Activated CD8-positive, alpha-beta T cell treated with anti-CD3 and anti-CD28 coated beads, Interleukin-2, amount 10 ng/mL, durations not matched to agents 7 days and 5 days (primary cell): ENCODE data around the gene HOXB7. TPM values are rescaled to one million over a fixed set of nuclear protein-coding genes. Genes with fewer than 3 reads are reported as not detected.
A peak's percentile ranks its signal among the peaks of the same experiment; 100 is the strongest.

Source experiments
- ATAC-seq: fragments of 150-1000 bp; cut with Tn5 transposase; one replicate; pipeline ENCODE4 v1.10.0; 2021; ENCODE audit warnings: moderate library complexity
- CTCF ChIA-PET: fragments of 350-600 bp; sonication (Branson Sonifier 250); formaldehyde crosslinking; loops from one replicate; lab custom pipeline; 2021; ENCODE audit warnings: antibody characterized with exemption; lab: Charles Lee
- POLR2A ChIA-PET: fragments of 350-600 bp; sonication (Branson Sonifier 250); formaldehyde crosslinking; loops from one replicate; lab custom pipeline; 2021; ENCODE audit warnings: antibody characterized with exemption; lab: Charles Lee
- DNase-seq: peaks from one replicate; pipeline ENCODE4 v3.0.0-alpha.2; 2020
- H3K27ac Mint-ChIP-seq: one replicate; pipeline ENCODE4 v1.8.0; 2021; ENCODE audit warnings: mild to moderate bottlenecking, mixed read lengths
- H3K27me3 Mint-ChIP-seq: one replicate; pipeline ENCODE4 v1.8.0; 2021; ENCODE audit warnings: low read depth, mixed read lengths
- H3K36me3 Mint-ChIP-seq: one replicate; pipeline ENCODE4 v1.8.0; 2021; ENCODE audit warnings: low read depth, mixed read lengths
- H3K4me1 Mint-ChIP-seq: one replicate; pipeline ENCODE4 v1.8.0; 2021; ENCODE audit warnings: low read depth, mixed read lengths
- H3K4me3 Mint-ChIP-seq: one replicate; pipeline ENCODE4 v1.8.0; 2021; ENCODE audit warnings: mild to moderate bottlenecking, mixed read lengths
- H3K9me3 Mint-ChIP-seq: one replicate; pipeline ENCODE4 v1.8.0; 2022; ENCODE audit warnings: mixed read lengths; ENCODE audit not compliant: insufficient read depth
- total RNA-seq, 2 experiments: library from RNA; stranded (reverse); gene quantifications; one replicate each; pipeline ENCODE4 v1.2.3, GENCODE V29; 2021

Gene HOXB7
- total RNA-seq, 2 experiments from 2014 or later, result 0.87 to 0.91 TPM

DNA sequence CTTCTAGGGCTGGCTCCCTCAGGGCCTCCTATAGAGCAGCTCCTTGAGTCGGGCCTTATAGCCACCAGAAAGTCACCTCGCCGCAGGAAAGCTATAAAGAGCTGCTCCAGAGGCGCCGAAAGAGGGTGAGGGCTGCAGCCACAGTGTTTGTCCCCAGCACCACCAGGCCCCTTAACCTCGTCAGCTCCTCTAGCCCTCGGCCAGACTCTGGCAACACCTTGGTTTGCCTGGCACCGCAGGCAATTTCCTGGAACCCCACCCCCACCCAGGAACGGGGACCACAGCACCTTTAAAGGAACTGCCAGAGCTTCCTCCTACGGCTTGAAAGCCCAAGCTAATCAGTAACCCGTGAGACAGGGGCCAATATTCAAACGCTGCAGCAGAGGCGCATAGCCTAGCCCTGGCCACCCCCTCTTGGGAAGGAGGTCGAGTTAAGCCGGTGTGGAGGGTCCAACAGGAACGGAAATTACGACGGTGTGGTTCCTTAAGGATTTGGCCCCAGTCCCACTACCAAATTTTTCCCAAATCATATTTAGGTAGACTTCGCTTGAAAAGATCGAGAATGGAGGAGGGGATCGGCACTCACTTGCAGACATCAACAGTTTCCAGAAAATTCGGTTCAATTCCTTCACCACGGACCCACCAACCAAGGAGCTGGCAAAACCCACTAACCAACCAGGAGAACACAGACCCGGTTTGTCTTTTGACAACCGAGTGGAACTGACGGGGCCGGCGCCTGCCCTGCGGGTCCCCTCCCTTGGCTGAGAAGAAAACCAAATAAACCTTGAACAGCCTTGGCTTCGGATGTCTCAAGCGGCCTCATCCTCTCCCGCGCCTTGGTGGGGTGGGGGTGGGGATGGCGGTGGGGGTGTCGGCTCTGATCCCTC is 9.0 kb downstream of the HOXB7 start:
- Mint-ChIP-seq H3K4me3 (peak overlapping the region; percentile 34), H3K9me3 (no peaks in the 10 kb centered on the region), H3K36me3 (no peaks in the 10 kb centered on the region), H3K4me1 (peaks cover 52% of the 10 kb centered on the region), H3K27me3 (peaks cover 84% of the 10 kb centered on the region), H3K27ac (no peak overlapping the region)
- ATAC-seq (no peak), DNase-seq (no peak)
- CTCF ChIA-PET, result interaction anchor here (0.7 to 2.3 kb wide), 13 partner anchors 8 to 584 kb away, joined by 3 to 8 read pairs (median 4); no protein-coding TSS in a partner anchor
- POLR2A ChIA-PET, result interaction anchor here (0.5 kb wide), 1 partner anchor 374 kb away, joined by 3 read pairs; no protein-coding TSS in a partner anchor

DNA sequence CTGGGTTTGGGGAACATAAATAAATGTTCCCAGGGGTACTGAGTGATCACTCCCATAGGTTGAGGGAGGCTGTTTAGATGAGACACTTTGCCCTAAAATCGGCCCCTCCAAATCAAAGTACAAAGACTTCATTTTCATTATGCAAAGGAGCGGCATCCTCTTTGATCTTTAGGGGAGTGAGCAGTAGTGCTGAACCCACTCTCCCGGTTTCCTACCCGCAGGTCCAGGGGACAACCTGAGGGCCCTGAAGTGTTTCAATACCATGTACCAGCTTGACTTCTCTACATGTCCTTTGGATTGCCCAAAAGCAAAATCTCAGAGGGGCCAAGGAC is 9.6 kb downstream of the HOXB7 start:
- no peak for DNase-seq
- CTCF ChIA-PET, result interaction anchor here (0.9 to 2.3 kb wide), 12 partner anchors 9 to 584 kb away, joined by 3 to 8 read pairs (median 4); no protein-coding TSS in a partner anchor
- Mint-ChIP-seq H3K4me1 (peaks cover 59% of the 10 kb centered on the region), H3K9me3 (no peaks in the 10 kb centered on the region), H3K4me3 (no peak overlapping the region), H3K27ac (no peak overlapping the region), H3K36me3 (no peaks in the 10 kb centered on the region), H3K27me3 (peaks cover 86% of the 10 kb centered on the region)
- ATAC-seq, result no peak
- POLR2A ChIA-PET, result interaction anchor here (0.5 kb wide), 1 partner anchor 374 kb away, joined by 3 read pairs; no protein-coding TSS in a partner anchor

DNA sequence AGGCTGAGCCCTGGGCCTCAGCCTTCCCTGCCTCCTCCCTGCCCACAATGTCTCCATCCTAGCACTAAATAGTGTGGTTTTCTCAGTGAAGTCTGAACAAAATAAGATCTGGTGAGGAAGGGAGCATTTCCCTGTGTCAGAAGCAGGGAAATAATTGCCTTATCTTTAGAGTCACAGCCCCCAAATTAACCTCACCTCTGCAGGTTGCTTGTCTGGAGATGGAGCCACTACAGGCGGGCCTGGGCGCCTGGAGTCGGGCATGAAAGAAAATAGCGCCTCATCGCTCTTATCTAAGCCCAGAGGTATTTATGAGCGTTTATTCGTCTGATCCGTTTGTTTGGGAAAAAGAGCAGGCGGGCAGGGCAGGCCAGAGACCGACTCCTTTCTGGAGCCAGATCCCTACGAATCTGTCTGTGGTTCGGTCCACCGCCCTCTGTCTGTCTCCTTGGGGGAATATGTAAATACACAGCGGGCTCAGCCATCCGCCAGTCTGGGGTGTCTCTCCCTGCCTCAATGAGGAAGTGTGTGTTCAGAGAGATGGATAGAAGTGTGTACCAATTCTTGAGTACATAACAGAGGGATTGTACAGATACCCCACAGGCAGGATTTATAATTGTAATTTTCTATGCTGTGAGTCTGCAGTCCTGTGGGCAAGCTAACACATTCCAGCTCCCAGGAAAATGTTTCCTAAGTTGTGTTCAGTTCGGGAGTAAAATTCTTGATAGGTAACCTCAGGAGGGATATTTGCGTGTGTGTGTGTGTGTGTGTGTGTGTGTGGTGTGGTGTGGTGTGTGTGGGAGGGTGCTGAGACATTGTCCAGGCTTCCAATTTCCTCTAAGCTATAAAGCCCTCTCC is 10.3 kb downstream of the HOXB7 start:
- peaks cover 59% of the 10 kb centered on the region for H3K4me1 Mint-ChIP-seq
- ChIA-PET CTCF (interaction anchor here (0.9 to 2.3 kb wide), 11 partner anchors 8 to 583 kb away, joined by 3 to 8 read pairs (median 4); no protein-coding TSS in a partner anchor), POLR2A (interaction anchor here (0.5 kb wide), 1 partner anchor 373 kb away, joined by 3 read pairs; no protein-coding TSS in a partner anchor)
- H3K27me3 Mint-ChIP-seq, result peaks cover 89% of the 10 kb centered on the region
- H3K9me3 Mint-ChIP-seq, result no peaks in the 10 kb centered on the region
- H3K36me3 Mint-ChIP-seq, result no peaks in the 10 kb centered on the region
- ATAC-seq, result no peak
- no peak for DNase-seq
- H3K4me3 Mint-ChIP-seq, result no peak overlapping the region
- H3K27ac Mint-ChIP-seq, result no peak overlapping the region

DNA sequence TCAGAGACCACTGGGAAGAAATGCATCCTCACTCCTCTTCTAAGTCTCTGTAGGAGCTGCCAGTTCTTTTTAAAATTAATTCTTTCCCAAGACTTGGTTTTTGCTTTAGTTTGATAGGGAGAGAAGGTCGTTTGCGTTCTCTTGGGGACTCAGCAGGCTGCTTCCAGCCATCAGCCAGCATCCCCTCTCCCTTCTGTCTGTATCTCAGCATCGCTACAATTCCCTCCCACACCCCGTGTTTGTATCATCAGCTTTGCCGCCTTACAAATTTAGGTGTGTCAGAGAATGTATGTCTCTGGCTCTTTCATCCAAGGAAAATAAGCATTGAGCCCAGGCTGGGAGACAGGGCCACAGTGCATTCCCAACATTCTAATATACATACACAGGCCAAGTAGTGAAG is 11.5 kb downstream of the HOXB7 start:
- POLR2A ChIA-PET, result no interaction called here
- Mint-ChIP-seq H3K4me1 (peaks cover 54% of the 10 kb centered on the region), H3K27me3 (peaks cover 86% of the 10 kb centered on the region)

DNA sequence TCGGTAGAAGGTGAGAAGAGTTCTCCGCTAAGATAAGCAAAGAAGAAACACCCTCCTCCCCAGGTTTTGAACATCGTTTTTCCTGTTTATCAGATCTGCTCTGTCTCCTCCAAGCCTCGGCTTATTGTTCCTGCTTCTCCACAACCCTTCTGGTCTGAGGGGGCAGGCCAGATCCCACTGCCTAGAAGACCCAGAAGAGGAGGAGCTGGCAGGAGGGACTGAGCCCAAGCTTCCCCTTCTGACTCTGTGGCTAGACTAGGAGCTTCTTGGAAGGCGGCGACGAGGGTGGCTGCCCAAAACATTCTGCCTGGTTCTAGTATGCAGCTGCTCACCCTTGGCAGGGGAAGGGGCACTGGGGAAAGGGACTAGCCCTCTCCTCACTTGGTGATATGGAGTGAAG is 12.1 kb downstream of the HOXB7 start:
- Mint-ChIP-seq H3K4me1 (peaks cover 53% of the 10 kb centered on the region), H3K36me3 (no peaks in the 10 kb centered on the region), H3K9me3 (no peaks in the 10 kb centered on the region), H3K27me3 (peaks cover 83% of the 10 kb centered on the region), H3K4me3 (peak overlapping the region; percentile 71), H3K27ac (no peak overlapping the region)
- CTCF ChIA-PET, result interaction anchor here (1.1 to 1.9 kb wide), 4 partner anchors 10 to 291 kb away, joined by 3 to 4 read pairs (median 4); no protein-coding TSS in a partner anchor
- POLR2A ChIA-PET, result no interaction called here
- ATAC-seq (no peak), DNase-seq (no peak)

More for the DNA sequence above, 11.5 kb downstream of the HOXB7 start:
- CTCF ChIA-PET, result interaction anchor here (1.5 to 1.9 kb wide), 2 partner anchors 10 to 11 kb away, joined by 4 read pairs; no protein-coding TSS in a partner anchor
- H3K27ac Mint-ChIP-seq, result no peak overlapping the region
- DNase-seq, result no peak
- no peak overlapping the region for H3K4me3 Mint-ChIP-seq
- no peak for ATAC-seq
- no peaks in the 10 kb centered on the region for H3K36me3 Mint-ChIP-seq
- H3K9me3 Mint-ChIP-seq, result no peaks in the 10 kb centered on the region

DNA sequence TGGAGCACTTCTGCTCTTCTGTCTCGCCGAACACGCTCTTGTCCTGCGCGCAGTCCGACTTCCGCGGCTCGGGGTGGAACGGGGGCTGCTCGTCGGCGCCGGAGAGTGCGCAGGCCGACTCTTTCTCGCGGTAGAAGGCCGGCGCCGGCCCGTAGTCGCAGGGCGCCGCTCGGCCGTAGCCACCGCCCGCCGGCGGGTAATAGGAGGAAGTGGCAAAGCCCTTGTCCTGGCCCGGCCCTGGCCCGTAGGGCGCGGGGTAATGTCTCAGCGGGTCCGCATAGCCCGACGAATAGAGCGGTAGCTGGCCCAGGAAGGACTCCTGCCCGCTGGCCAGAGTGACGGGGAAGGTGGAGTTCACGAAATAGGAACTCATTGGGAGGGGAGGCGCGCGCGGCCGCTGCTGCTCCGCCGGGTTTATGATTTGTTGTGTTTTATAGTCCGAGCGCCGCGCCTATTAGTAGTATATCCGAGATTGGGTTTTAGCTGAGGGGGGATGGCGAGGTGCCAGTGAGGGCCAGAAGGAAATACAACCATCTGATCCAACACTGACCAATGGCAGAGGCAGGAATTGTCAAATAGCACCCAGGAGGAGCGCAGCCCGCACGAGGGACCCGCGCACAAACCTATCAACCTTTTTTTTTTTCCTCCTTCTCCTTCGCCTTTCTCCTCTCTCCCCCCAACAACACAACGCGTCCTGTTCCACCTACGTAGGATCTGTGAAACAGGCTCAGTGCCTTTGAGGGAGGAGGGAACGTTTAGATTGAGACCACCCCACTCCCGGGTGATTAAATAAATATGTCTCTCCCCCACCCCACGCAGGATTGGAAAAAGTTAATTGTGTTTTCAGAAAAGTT is 12.8 kb downstream of the HOXB7 start:
- Mint-ChIP-seq H3K36me3 (no peaks in the 10 kb centered on the region), H3K4me3 (peak overlapping the region; percentile 71), H3K9me3 (no peaks in the 10 kb centered on the region), H3K27me3 (peaks cover 80% of the 10 kb centered on the region), H3K4me1 (peaks cover 53% of the 10 kb centered on the region), H3K27ac (no peak overlapping the region)
- CTCF ChIA-PET, result interaction anchor here (1.1 to 1.9 kb wide), 4 partner anchors 9 to 290 kb away, joined by 3 to 4 read pairs (median 4); no protein-coding TSS in a partner anchor
- POLR2A ChIA-PET, result no interaction called here
- ATAC-seq (peak; percentile 47), DNase-seq (peak; percentile 54)

DNA sequence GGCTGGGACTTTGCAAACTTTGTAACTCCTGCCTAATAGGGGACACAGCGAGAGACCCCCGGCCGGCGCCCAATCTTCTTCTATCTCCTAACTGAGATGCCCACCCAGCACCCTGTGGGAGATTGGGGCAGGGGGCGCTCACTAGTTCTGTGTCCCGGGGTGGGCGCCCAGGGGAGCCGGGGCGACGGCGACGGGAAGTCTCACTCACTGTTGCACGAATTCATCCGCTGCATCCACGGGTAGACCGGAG is 13.4 kb downstream of the HOXB7 start:
- ChIA-PET CTCF (interaction anchor here (1.4 to 1.6 kb wide), 2 partner anchors 289 to 338 kb away, joined by 3 to 5 read pairs; no protein-coding TSS in a partner anchor), POLR2A (no interaction called here)
- no peak overlapping the region for H3K27ac Mint-ChIP-seq
- H3K27me3 Mint-ChIP-seq, result peaks cover 80% of the 10 kb centered on the region
- H3K4me1 Mint-ChIP-seq, result peaks cover 54% of the 10 kb centered on the region
- no peaks in the 10 kb centered on the region for H3K9me3 Mint-ChIP-seq
- H3K36me3 Mint-ChIP-seq, result no peaks in the 10 kb centered on the region
- DNase-seq, result no peak
- no peak for ATAC-seq
- peak overlapping the region; percentile 71 for H3K4me3 Mint-ChIP-seq

DNA sequence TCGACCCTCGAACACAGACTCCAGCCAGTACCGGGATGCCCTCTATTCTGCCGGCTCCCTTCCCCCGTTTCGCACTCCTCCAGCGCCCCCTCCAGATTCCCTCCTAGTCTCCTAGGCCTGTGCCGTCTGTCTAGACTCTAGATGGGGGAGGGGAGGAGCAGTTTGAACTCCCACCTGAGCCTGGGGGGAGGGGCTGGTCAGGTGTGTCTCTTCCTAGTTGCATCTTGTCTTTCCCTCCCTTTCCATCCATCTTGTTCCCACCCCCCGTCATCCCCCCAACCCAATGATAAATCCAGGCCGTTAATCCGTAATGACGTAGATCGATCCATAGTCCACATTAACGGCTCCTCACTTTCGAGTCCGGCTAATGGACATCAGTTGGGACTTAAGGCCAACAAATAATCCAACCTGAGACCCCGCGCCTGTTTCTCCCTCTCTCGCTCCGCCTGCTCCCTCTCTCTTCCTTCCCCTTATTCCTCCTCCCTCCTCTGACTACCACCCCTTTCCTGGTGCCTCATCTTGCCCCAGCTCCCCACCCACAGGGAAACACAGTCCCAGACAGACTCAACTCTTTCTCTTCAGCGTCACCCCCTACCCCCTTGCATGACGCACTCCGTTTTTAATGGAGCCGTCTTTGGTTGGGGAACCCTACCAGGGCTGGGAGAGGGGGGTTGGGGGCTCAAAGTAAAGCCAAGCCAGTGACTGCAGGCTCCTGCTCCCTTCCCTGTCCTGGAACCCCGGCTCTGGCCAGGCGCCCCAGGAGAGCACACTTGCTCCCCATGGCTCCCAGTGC is 13.9 kb downstream of the HOXB7 start:
- H3K27me3 Mint-ChIP-seq, result peaks cover 78% of the 10 kb centered on the region
- no peaks in the 10 kb centered on the region for H3K9me3 Mint-ChIP-seq
- no peaks in the 10 kb centered on the region for H3K36me3 Mint-ChIP-seq
- POLR2A ChIA-PET, result interaction anchor here (0.6 kb wide), 1 partner anchor 11 kb away, joined by 3 read pairs; no protein-coding TSS in a partner anchor
- H3K4me3 Mint-ChIP-seq, result peak overlapping the region; percentile 71
- DNase-seq (no peak), ATAC-seq (no peak)
- CTCF ChIA-PET, result interaction anchor here (0.8 to 1.6 kb wide), 4 partner anchors 21 to 377 kb away, joined by 3 to 5 read pairs (median 3); no protein-coding TSS in a partner anchor
- peaks cover 50% of the 10 kb centered on the region for H3K4me1 Mint-ChIP-seq
- H3K27ac Mint-ChIP-seq, result no peak overlapping the region

DNA sequence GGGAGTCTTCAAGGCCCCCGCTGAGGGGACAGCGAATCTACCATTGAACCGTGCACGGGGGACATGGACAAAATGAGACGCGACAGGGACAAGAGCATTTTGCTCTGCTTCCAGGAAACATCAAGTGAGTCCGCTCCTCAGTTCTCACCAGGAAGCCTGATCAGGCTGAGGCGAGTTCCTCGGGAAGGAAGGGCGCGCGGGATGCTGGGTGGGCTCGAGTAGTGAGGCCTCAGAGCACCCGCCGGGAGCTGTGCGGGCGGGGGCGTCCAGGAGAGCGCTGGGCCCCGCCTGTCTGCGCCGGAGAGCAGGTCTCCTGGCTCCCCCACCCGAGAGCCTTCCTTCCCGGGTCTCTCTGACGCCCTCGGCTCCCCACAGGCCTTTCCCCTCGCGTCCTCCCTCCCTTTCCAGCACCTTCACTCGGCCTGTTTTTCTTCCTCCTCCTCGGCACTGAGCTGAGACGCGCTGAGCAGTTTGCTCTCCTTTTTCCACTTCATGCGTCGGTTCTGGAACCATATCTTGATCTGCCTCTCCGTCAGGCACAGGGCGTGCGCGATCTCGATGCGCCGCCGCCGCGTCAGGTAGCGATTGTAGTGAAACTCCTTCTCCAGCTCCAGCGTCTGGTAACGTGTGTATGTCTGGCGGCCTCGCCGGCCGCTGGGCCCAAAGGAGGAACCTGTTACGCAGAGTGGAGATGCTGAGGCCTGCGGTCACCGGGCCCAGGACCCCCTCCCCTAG is 14.7 kb downstream of the HOXB7 start:
- Mint-ChIP-seq H3K9me3 (no peaks in the 10 kb centered on the region), H3K4me1 (peaks cover 42% of the 10 kb centered on the region), H3K4me3 (peak overlapping the region; percentile 71), H3K27ac (no peak overlapping the region), H3K36me3 (no peaks in the 10 kb centered on the region), H3K27me3 (peaks cover 82% of the 10 kb centered on the region)
- ChIA-PET POLR2A (interaction anchor here (0.6 kb wide), 1 partner anchor 12 kb away, joined by 3 read pairs; no protein-coding TSS in a partner anchor), CTCF (interaction anchor here (0.8 to 5.3 kb wide), 8 partner anchors 17 to 377 kb away, joined by 3 to 60 read pairs (median 3); no protein-coding TSS in a partner anchor)
- peak; percentile 50 for DNase-seq
- no peak for ATAC-seq
